ENCODE results near the gene LIN9. TPM values are rescaled to one million over a fixed set of nuclear protein-coding genes. Genes with fewer than 3 reads are reported as not detected.

The LIN9 gene
- total and polyA plus RNA-seq, 2 of the 13 experiments (the other 11 are each of a cell fraction or from before 2014, with no cell fraction given), result 3.0 to 10.0 TPM

DNA sequence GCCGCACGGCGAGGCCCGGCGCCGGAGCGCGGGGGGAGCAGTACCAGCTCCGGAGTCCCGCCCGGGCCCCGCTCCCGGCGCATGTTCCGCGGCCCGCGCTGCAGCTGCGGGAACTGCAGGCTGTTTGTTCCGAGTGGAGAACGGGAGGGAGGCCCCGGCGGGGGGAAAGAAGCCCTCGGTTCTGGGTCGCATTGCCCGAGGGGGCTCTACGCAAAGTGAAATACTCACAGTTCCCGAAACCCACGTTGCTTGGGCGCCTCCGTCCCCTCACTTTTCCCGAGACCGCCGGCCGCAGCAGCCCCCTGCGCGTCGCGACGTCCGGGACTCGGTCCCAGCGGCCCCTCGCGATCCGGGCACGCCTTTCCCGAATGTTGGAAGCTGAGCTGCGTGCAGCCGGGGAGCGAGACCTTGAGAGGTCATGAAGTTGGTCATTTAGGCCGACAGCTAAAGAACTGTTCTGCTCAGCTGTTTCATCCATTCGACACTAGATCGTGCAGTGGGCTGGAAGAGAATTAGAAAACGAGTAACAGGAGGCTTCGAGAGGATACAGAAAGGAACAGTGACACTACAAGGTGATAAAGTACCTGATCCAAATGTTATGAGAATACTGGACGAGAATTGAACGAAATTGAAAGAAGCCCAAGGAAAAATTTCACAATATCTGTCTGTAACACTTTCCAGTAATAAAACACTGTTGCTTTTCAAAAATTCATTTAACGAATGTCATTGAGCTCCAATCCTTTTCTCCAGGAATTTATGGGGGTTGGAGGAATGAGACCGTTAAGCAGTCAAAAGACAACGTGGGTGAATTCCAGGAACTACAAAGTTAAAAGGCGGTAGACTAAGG, 657 bp upstream of the LIN9 start (continued):
- no peak for TF ChIP-seq CERS6 (CRISPR knock-in tag; IDR thresholded peaks at IDR 0.05)
- TF ChIP-seq HES4 (CRISPR knock-in tag; IDR thresholded peaks at IDR 0.05; ENCODE audit: borderline replicate concordance), result no peak
- TF ChIP-seq, protein P1, sequence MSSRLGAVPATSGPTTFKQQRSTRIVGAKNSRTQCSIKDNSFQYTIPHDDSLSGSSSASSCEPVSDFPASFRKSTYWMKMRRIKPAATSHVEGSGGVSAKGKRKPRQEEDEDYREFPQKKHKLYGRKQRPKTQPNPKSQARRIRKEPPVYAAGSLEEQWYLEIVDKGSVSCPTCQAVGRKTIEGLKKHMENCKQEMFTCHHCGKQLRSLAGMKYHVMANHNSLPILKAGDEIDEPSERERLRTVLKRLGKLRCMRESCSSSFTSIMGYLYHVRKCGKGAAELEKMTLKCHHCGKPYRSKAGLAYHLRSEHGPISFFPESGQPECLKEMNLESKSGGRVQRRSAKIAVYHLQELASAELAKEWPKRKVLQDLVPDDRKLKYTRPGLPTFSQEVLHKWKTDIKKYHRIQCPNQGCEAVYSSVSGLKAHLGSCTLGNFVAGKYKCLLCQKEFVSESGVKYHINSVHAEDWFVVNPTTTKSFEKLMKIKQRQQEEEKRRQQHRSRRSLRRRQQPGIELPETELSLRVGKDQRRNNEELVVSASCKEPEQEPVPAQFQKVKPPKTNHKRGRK (CRISPR knock-in tag; IDR thresholded peaks at IDR 0.05), result no peak
- no peak for TF ChIP-seq SP5 (CRISPR knock-in tag; IDR thresholded peaks at IDR 0.05; ENCODE audit: borderline replicate concordance, low read depth)
- no peak; the same call in 1 of the 2 replicates for TF ChIP-seq CCDC6 (CRISPR knock-in tag; IDR thresholded peaks at IDR 0.05)
- TF ChIP-seq THRA (CRISPR knock-in tag; IDR thresholded peaks at IDR 0.05; ENCODE audit: borderline replicate concordance), result 0 out of 2 replicates have a peak, but pooled peaks have one; percentile 16
- no peak for TF ChIP-seq ZNF20 (CRISPR knock-in tag; IDR thresholded peaks at IDR 0.05)
- no peak for TF ChIP-seq ZNF572 (CRISPR knock-in tag; IDR thresholded peaks at IDR 0.05)
- no peak for TF ChIP-seq ZNF615 (CRISPR knock-in tag; IDR thresholded peaks at IDR 0.05; ENCODE audit: borderline replicate concordance)
- TF ChIP-seq, protein P2, sequence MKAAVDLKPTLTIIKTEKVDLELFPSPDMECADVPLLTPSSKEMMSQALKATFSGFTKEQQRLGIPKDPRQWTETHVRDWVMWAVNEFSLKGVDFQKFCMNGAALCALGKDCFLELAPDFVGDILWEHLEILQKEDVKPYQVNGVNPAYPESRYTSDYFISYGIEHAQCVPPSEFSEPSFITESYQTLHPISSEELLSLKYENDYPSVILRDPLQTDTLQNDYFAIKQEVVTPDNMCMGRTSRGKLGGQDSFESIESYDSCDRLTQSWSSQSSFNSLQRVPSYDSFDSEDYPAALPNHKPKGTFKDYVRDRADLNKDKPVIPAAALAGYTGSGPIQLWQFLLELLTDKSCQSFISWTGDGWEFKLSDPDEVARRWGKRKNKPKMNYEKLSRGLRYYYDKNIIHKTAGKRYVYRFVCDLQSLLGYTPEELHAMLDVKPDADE (CRISPR knock-in tag; IDR thresholded peaks at IDR 0.05), result no peak
- TF ChIP-seq DMAP1 (CRISPR knock-in tag; IDR thresholded peaks at IDR 0.05), result 0 out of 2 replicates have a peak, but pooled peaks have one; percentile 22
- no peak for TF ChIP-seq CREM (IDR thresholded peaks at IDR 0.05)
- TF ChIP-seq CREM (CRISPR knock-in tag; IDR thresholded peaks at IDR 0.05), result no peak
- TF ChIP-seq KLF12 (CRISPR knock-in tag; IDR thresholded peaks at IDR 0.05; ENCODE audit: borderline replicate concordance), result no peak; the same call in 1 of the 2 replicates
- 0 out of 2 replicates have a peak, but pooled peaks have one; percentile 42 for TF ChIP-seq ZNF33B (CRISPR knock-in tag; IDR thresholded peaks at IDR 0.05)
- no peak for TF ChIP-seq ZNF281 (CRISPR knock-in tag; IDR thresholded peaks at IDR 0.05; ENCODE audit: borderline replicate concordance)
- TF ChIP-seq ZKSCAN8 (CRISPR knock-in tag; IDR thresholded peaks at IDR 0.05; ENCODE audit: borderline replicate concordance), result no peak
- TF ChIP-seq ATF4 (CRISPR knock-in tag; IDR thresholded peaks at IDR 0.05), result 0 out of 4 replicates have a peak, but pooled peaks of 1 of the 2 experiments have one; percentile 18
- no peak for TF ChIP-seq ZNF205 (CRISPR knock-in tag; IDR thresholded peaks at IDR 0.05)
